Stimulated activated CD4-positive, alpha-beta T cell treated with anti-CD3 and anti-CD28 coated beads, Interleukin-4, amount 100 ng/mL, for 48 hours (primary cell): Measurements from ENCODE around the gene RASIP1.
A peak's percentile ranks its signal among the peaks of the same experiment; 100 is the strongest.
"Not testable (repeated sequence)": the region's sequence is repeated elsewhere in the genome, so short reads cannot be mapped to it uniquely, and the experiment has no call there.

Experiments
- DNase-seq, 2 donors: peaks; one replicate each; pipeline ENCODE4 v3.0.0-alpha.2; 2020; ENCODE audit warnings: low read depth in 2 of 2

Gene RASIP1

DNA sequence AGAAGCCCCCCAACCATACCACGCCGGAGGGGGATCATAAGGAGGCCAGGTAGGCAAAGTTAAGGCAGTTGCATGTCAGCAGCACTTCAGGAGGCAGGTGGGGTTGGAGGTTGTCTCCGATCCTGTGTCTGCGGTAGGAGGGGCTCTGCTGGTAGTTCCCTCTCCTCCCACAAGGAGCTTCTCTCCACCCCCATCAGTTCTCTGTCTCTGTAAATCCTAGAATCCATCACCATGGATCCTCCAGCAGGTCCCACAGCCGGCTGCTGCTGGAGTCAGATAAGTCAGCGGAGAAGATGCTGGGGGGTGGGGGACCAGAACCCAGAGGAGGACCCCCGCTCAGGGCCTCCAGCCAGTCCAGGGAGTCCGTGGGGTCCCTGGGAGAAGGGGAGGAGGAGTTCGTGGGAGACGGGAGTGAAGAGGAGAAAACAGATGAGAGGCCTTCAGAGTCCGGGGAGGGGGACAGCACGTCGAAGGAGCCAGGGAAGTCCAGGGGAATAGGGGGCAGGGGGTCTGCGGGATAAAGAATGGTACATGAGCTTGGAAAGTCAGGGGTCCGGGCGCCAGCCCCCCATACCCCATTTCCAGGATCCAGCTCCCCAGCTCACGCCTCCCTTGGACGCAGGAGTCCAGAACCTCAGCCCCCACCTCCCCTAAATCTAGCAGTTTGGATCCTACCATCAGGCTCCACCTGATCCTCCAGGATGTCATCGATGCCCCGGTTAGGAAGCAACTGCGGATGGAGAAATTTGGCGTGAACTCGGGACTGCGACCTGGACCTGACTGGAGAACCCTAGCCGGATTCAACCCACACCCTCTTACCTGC lies 27.2 kb downstream of the RASIP1 start:
- no peak for DNase-seq

DNA sequence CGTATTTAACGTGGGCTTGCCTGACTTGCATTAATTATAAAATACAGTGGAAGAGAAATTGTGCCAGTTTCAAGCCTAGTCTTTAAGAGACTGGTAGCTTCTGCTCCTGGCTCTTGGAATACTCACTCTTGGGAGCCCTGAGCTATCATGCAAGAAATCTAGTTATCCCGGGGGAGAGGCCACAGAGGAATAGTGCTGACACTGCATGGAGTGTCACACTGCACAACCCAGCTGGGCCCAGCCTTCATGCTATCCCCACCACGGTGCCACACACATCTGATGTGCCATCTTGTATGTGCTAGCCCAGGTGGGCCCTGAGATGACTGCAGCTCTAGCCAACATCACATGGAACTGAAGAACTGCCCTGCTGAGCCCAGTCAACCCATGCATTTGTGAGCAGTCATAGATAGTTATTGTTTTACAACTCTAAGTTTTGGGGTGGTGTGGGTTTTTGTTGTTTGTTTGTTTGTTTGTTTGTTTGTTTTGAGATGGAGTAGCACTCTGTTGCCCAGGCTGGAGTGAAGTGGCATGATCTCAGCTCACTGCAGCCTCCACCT lies 29.2 kb downstream of the RASIP1 start:
- DNase-seq: no peak

DNA sequence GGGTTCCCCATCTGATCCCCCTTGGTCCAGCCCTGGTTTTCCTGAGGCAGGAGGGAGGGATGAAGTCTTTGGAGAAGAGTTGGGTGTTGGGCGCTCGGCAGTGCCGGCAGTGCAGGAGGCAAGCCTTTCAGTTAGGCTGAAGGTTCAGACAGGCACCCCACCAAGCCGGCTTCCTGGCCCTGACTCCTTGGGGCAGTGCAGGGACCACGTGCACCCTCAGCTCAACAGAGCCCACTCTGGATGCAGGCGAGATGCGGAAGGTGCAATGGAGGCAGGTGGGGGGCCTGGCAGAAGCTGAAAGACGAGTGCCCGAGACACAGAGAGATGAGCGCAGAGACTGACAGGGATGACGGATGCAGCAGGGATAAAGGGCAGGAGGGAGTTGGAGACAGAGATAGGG lies 31.9 kb downstream of the RASIP1 start:
- no peak for DNase-seq

DNA sequence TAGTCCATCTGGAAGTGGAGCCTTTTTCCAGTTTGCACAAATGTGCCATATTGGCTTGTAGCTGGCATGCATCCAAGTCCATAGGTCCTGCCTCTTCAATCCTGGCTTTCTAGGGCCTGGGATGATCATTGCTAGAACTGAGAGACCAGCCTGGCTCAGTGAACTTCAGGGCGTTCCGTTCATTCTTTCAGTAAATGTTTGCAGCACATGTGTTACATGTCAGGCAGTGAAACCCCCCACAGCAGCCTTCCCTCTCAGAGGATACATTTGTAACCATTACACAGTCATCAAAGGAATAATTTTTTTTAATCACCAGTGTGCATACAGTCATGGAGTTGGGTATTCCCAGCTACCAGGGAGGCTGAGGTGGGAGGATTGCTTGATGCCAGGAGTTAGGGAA lies 35.0 kb downstream of the RASIP1 start:
- no peak for DNase-seq

DNA sequence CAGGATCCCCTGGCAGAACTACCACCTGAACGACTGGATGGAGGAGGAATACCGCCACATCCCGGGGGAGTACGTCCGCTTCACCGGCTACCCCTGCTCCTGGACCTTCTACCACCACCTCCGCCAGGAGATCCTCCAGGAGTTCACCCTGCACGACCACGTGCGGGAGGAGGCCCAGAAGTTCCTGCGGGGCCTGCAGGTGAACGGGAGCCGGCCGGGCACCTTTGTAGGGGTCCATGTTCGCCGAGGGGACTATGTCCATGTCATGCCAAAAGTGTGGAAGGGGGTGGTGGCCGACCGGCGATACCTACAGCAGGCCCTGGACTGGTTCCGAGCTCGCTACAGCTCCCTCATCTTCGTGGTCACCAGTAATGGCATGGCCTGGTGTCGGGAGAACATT lies 37.1 kb downstream of the RASIP1 start:
- no peak for DNase-seq

DNA sequence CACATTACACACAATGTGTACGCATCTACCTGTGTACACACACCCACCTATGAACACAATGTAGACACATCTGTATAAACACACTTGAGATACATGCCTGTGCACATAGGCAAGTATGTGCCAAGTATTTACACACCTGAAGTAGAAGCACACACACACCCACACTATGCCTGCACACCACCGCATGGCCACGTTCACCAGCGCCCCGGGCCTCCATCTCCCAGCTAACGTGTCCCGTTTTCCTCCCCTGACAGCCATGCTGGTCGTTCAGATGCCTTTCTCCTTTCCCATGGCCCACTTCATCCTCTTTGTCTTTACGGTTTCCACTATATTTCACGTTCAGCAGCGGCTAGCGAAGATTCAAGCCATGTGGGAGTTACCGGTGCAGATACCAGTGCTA lies 37.7 kb downstream of the RASIP1 start:
- no peak for DNase-seq

DNA sequence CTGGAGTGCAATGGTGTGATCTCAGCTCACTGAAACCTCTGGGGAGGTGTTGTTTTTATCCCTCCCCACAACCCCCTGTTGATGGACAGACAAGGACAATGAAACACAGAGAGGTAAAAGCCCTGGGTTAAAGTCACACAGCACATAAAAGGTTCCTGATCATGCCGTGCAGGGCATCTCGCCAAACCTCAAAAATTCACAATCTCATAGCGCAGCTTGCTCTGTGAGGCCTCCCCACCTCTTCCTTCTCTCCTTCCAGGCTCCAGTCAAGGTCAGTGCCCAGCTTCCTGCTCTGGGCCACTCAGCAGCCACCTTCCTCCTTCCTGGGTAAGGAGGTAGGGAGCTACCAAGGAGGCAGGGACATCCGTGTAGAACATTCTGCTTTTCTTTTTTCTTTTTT lies 42.4 kb downstream of the RASIP1 start:
- DNase-seq: no peak

DNA sequence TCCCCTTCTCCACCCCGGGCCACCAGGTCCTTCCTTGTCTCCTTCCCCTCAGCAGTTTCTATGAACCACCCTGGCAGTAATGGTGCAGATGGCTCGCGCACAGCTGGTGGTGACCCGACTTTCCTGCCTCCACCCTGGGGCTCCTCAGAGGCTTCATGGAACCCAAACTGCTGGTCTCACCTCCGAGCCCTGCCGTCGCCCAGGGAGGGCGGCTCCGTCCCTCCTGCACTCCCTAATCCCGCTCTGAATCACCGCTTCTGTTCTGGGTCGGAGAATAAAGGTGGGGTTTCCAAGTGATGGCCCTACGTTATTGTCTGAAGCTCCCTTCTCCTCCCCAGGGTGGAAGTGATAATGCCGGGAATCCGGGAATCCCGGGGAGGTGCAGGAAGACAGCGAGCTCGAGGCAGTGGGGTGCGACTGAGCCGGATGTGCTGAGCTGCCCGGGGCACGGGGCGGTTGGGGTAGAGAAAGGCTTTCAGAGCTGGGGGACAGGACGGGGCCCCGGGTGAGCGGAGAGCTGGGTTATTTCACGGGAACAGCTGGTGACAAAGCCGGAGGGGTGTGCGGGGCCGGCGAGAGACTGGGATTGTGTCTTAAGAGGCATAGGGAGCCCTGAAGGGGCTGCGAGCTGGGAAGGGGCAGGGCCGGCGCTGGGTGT lies 43.9 kb downstream of the RASIP1 start:
- no peak for DNase-seq

DNA sequence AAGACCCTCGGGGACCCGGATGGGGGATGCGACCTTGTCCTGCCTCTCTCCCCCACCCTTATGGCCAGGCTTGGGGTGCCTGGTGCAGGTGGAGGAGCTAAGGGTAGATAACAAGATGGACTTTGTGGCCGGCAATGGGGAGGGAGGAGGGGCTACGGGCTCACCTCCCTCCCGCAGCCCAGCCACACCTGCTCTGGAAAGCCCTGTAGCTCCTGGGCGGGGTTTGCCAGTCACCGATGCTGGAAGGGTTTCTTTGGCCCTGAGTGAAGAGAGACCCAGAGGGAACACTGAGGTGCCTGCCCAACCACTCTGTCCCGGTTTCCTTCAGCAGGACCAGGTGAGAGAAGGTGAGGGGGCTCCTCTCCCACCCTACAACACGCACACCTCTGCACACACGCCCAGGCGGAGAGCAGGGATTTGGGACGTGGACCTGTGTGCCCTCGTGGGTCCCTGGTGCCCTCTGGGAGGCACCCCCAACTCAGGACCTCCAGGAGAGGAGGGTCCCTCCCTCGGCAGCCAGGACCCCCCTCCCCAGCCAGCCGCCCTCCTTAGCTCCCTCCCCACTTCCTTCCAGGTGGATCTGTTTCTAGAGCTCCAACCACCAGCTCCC lies 44.6 kb downstream of the RASIP1 start, which contains the start of gene FUT2:
Gene FUT2 (plus strand): TSS at position 229 of the 610 bp plus-strand sequence. CDS start 6,986 bp downstream, outside the sequence.
- no peak for DNase-seq

DNA sequence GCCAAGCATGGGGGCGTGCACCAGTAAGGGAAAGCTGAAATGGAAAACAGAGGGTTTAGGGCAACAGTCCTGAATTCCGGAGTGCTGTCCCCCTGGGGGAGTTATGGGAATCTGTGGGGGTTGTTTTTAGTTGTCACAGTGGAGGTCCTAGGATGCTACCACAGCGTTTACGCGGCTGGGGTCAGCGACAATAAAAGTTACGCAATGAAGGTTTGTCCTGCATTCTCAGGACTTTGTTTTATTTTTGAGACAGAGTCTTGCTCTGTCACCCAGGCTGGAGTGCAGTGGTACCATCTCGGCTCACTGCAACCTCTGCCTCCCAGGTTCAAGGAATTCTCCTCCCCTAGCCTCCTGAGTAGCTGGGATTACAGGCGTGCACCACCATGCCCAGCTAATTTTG lies 46.8 kb downstream of the RASIP1 start:
- DNase-seq: not testable (repeated sequence)

DNA sequence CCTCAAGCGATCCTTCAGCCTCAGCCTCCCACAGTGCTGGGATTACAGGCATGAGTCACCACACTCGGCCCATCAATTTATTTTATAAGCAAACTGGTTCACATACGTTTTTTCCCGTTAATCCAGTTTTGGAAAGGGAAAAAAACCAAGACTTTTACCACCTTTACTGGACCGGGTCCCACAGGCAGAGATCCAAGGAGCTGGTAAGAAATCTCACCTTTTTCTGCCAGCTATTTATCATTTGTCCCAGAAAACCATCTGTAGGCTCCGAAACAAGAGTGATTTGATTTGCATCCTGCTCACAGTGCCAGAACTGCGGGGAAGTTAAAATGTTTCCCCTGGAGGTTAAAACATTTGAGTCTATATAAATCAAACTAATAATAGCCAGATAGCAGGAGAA lies 51.0 kb downstream of the RASIP1 start:
- DNase-seq: no peak

DNA sequence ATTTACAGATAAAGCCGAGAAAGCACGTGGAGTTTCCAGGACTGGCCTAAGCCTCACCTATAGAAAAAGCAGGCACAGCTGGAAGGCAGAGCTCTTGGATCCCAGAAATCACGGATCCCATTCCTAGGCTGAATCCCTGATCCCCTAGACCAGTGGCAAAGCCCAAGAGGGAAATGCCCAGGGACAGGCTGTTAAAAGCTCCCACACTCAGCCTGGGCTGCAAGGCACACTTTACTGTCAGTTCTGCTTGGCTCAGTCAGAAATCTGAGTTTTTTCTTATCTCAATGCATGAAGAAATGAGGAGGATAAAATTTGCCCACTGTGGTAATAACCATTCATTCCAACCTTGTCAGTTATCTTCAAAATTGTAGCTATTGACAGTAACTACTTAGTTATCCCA lies 52.6 kb downstream of the RASIP1 start:
- no peak for DNase-seq

DNA sequence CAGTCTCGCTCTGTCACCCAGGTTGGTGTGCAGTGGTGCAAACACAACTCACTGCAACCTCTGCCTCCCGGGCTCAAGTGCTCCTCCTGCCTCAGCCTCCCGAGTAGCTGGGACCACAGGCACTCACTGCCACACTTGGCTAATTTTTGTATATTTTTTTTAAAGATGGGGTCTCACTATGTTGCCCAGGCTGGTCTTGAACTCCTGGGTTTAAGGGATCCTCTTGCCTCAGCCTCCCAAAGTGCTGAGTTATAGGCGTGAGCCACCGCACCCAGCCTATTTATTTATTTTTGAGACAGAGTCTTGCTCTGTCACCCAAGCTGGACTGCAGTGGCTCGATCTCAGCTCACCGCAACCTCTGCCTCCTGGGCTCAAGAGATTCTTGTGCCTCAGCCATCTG lies 53.8 kb downstream of the RASIP1 start:
- not testable (repeated sequence) for DNase-seq

DNA sequence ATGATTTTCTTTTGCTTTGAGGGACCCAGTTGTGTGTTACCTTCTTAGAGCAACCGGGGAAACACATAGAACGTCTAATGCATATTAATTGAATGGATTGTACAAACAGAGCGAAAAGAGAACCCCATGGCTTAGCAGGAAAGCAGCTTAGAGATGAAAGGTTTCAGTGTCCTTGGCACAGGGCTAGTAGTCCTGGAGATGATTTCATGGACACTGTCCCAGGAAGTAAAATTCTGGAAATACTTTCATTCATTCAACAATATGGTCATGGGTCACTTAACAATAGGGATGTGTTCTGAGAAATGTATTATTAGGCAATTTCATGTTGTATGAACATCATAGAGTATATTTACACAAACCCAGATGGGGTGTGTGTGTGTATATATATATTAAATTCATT lies 54.3 kb downstream of the RASIP1 start:
- no peak for DNase-seq

DNA sequence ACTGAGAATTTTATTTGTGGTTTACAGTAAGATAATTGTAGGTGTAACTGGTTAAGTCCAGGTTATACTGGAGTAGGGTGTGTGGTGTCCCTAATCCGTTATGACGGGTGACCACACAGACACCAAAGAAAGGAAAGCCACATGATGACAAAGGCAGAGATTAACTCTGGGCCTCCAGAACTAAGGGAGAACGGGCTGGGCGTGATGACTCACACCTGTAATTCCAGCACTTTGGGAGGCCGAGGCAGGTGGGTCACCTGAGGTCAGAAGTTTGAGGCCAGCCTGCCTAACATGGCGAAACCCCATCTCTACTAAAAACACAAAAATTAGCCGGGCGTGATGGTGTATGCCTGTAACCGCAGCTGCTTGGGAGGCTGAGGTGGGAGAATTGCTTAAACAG lies 54.8 kb downstream of the RASIP1 start:
- no peak for DNase-seq

DNA sequence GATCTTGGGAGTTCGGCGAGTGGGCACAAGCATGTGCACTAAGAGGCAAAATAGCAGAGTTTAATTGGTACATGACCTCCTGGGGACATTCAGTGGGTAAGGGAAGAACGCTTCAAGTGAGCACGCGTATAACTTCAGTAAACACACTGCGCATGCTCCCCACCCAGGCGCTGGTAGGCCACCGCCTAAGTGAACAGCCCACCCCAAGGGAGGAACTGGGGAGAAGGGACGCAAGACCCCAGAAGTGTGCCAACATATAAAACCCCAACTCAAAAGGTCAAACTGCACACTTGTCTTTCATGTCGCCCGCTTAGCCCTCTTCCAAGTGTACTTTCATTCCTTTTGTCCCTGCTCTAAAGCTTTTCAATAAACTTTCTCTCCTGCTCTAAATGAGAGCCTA lies 57.1 kb downstream of the RASIP1 start:
- DNase-seq: peak; percentile 8 to 18

DNA sequence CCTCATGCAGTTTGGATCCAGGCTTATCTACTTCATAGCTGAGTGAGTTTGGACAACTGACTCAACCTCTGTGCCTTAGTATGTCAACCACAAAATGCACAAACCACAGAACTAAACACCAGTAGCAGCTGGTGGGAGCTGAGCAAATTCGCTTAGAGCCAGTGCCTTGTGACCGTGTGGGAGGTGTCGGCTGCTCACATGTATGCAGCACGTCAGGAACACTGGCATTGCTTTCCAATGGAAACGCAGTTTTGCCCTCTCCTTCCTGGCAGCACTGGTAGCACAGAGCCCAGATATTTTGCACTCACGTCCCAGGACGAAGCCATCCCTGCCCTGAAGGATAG lies 59.3 kb downstream of the RASIP1 start:
- no peak for DNase-seq

DNA sequence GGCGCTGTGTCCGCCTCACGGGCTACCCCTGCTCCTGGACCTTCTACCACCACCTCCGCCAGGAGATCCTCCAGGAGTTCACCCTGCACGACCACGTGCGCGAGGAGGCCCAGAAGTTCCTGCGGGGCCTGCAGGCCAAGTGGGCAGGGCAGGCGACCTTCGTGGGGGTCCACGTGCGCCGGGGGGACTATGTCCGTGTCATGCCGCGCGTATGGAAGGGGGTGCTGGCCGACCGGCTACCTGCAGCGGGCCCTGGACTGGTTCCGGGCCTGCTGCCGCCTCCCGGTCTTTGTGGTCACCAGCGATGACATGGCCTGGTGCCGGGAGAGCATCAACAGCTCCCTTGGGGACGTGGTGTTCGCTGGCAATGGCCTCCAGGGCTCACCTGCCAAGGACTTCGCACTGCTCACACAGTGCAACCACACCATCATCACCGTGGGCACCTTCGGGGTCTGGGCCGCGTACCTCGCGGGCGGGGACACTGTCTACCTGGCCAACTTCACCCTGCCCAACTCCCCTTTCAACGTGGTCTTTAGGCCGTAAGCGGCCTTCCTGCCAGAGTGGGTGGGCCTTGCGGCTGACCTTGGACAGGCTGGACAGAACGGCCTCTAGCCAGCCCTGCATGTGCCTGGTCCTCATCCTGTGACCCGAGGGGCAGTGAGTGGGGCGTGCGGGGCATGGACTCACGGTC lies 59.8 kb downstream of the RASIP1 start:
- DNase-seq: no peak

DNA sequence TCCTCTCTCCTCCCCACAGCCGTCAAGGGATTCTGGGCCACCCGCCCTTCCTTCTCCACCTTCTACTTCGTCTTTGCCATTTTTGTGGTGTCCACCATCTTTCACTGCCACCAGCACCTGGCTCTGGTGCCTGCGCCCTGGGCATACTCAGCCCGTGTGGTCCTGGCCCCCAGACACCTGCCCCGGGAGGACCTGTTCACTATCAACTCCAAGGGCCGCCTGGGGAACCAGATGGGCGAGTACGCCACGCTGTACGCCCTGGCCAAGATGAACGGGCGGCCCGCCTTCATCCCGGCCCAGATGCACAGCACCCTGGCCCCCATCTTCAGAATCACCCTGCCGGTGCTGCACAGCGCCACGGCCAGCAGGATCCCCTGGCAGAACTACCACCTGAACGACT lies 60.4 kb downstream of the RASIP1 start:
- not testable (repeated sequence) for DNase-seq

DNA sequence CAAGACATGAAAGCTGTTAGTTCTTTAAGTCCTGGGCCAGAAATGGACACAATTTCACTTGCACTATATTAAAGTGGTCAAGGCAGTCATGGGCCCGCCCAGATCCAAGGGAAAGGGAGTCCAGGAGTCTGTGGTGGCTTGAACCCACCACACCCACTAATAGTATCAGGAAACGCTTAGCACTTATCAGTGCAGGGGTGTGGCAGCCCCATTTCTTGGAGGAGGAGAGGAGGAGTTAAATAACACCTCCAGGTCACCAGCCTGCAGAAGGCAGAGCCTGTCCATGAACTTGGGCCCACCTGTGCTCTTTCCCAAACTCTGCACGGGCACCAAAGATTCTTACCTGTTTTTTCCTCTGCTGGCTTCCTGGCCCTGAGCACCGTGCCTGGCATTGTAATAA lies 62.2 kb downstream of the RASIP1 start:
- no peak for DNase-seq

DNA sequence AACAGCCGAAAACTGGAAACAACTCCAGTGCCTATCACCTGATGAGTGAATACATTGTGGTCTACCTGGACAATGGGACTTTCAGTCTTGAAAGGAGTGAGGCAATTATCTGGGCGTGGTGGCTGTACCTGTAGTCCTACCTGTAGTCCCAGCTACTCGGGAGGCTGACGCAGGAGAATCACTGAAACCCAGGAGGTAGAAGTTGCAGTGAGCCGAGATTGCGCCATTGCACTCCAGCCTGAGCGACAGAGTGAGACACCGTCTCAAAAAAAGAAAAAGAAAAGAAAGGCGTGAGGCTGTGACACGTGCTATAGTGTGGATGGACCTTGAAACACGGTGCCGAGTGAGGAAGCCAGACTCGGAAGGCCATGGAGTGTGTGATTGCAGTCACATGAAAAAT lies 63.5 kb downstream of the RASIP1 start:
- no peak for DNase-seq

DNA sequence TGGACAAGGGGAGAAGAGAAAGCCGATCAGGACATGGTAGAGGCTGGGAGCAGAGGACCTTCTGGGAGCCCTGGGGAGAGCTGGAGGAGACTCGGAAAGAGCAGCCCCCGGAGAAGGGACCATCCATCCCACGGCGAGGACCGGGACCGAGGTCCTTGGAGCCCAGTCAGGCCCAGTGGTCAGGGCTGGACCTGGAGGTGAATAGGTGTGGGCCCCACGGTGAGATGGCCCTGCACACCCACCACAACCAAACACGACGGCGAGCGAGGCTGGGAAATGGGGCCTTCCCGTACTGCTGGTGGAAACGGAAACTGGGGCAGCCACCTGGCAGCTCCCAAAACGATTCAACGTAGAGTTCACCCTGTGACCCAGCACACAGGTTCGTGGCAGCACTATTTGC lies 63.9 kb downstream of the RASIP1 start:
- DNase-seq: no peak
